Limb (tissue), 2 donors: ENCODE results near the gene HTRA3.
"Not testable (repeated sequence)": the region's sequence is repeated elsewhere in the genome, so short reads cannot be mapped to it uniquely, and the experiment has no call there.

Source experiments
- DNase-seq, 2 donors: peaks; one replicate each; pipeline ENCODE4 v3.0.0-alpha.2; 2016; ENCODE audit errors: extremely low spot score in 2 of 2

HTRA3 gene

DNA sequence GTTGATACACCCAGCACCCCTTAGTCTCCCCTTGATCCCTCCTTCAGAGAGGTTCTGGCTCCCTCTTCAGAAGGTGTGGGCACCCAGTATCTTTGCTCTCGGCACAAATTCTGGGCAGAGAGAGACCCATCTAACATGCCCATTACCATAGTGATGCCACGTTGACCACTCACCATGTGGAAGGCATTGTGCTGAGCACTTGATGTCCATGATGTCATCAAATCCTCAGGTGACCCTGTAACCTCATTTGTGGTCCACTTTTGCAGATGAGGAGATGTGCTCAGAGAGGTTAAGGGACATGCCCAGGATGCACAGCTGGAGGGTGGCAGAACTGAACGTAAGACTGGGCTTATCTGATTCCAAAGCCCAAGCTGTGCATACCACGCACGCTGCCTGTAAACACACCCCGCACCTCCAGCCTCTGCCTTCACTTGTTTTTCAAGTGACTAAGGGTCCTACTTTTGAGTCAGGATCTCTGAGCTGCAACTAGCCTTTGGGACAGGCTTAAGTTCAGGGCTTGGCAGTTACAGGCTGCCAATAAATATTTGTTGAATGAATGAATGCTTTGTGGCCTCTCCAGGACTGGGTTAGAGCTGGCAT is 55.2 kb downstream of the HTRA3 start:
- DNase-seq = no peak

GRCh38 chr4:8325291-8325973 is 55.9 kb downstream of the HTRA3 start:
- DNase-seq = no peak

DNA sequence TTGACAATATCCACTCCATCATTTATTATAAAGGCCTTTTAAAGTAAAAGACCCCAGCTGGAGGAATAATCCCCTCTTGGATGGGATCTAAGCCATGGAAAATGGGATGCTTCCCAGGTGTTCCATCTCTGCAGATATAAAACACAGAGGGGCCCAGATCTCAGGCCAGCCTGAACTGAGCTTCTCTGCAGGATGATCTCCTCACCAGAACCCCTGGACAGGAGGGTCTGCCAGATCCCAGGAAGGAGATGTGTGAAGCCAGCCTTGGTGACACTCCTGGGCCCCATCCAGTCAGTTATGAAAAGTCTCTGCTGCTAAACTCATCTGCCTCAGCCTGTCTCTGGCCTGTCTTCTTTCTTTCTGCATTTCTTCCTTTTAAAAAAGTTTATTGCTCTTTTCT is 56.7 kb downstream of the HTRA3 start:
- no peak for DNase-seq

GRCh38 chr4:8328456-8328855 is 58.9 kb downstream of the HTRA3 start:
- DNase-seq = no peak

GRCh38 chr4:8328866-8329559 is 59.5 kb downstream of the HTRA3 start:
- DNase-seq = peak in 1 of 2 donors; percentile 15

DNA sequence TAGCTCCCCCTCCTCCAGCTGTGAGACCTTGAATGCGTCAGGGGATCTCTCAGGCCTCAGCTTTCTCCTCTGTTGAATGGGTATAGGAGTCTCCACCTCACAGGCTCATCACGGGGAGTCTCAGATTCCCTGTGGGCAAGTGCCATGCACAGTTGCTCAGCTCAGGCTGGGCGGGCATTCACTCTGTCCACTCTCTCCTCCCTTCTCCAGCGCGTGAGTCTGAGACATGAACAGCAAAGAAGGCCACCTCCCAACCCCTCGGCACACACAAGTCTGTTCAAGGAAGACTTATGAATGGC is 60.0 kb downstream of the HTRA3 start:
- peak in 1 of 2 donors; percentile 11 for DNase-seq

DNA sequence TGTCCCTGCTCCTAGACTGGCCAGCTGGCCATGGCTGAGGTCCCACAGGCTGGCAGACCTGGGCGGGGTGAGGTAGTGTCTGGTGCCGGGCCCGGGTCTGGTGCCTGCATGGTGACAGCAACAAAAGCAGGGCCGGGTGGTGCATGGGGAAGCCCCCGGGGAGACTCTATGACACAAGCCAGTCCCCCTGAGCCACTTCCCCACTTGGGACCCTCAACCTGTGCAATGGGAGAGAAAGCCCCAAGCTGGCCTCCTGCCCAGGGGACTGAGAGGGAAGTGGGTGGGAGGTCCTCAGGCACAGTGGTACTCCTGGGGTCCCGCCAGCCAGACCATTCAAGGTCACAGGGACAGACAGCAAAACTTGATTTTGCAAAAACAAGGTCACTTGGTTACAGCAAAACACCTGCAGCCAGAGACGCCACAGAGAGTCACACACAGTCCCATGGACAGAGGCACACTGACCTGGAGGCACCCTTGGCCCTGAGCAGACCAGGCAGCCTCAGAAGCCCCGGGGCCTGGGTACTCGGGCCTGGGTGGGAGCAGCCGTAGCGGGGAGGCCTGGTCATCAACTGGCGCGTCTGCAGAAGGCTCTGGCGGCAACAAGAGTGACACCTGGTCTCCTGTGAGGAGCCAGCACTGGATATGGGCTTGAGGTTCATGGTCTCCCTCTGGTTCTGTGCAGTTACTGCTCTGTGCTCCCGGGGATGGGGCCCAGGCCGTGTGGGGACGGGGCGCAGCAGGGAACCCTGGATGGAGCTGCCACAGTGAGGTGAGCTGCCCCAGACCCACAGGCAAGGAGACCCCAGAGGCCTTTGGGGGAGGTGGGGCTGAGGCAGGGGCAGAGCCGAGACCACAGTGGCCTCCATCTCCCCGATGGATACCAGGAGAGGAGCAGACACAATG is 60.6 kb downstream of the HTRA3 start:
- peak in 1 of 2 donors; percentile 21 for DNase-seq

GRCh38 chr4:8330821-8331574 is 61.4 kb downstream of the HTRA3 start:
- DNase-seq = peak in 1 of 2 donors; percentile 24

DNA sequence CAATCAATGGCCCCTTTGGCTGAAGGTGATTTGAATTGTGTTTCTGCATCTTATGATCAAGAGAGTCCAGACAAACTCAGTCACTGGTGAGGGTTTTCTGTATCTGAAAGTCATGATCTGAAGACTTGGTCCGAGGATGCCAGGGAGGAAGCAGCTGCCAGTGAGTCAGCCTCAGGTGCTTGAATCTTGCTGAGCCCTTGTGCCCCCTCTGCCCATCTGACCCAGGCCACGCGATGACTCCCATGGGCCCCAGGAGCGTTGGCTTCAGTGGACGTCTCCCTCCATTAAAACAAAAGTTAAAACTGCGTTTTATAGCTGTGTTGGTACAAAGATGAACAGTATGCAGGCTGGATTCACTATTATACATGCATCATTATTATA is 62.0 kb downstream of the HTRA3 start:
- DNase-seq = no peak

DNA sequence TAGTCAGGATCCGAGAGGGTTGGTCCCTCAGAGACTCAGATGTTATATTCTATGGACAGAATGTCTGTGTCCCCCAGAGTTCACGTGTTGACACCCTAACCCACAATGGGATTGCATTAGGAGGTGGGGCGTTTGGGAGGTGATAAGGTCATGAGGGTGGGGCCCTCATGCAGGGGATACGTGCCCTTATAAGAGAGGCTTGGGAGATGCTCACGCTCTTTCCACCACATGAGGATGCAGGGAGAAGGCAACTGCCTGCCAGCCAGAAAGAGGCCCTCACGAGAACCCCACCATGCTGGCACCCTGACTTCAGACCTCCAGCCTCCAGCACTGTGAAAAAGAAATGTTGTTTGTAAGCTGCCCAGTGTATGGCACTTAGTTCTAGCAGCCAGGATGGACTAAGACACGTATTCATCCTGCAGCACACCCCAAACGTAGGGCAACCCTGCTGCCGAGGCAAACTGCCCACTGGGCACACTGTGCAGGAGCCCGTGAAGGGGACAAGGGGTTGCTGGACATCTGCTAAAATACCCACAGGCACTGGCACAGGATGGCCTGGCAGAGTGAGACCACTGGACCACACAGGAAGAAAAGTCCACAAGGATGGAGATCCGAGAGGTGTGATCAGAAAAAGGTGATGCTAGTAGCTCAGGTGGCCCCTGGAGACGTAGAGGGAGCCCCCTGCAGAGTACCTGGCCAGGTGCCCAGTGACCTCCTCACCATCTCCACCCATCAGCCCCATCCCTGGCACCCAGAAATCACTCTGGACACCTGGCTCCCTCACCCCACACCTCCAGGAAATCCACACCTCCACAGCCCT is 62.7 kb downstream of the HTRA3 start:
- DNase-seq = no peak

DNA sequence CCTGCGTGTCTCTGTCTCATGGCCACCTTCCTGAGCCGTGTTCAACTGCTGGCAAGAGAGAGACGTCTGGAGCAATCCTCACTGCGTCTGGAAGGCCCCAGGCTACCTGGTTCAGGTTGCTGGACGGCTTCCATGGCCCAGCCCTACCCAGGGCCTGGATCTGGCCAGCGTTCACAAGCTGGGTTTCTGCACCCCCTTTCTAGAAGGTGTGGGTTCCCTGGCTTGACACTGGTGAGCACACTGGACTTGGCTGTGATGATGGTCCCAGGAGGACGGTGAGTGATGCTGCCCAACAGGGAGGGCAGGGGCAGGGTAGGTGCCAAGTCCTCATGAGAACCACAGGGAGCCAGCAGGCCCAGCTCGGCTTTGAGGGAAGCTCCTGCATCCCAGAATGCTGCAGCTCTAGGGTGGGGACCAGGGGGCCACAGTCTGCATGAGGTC is 63.4 kb downstream of the HTRA3 start:
- DNase-seq = no peak

- DNase-seq = peak in 1 of 2 donors; percentile 8
Measured at GRCh38 chr4:8333726-8334460, 64.3 kb downstream of the HTRA3 start.

- DNase-seq = peak in 1 of 2 donors; percentile 9
Measured at GRCh38 chr4:8334786-8335460, 65.4 kb downstream of the HTRA3 start.

GRCh38 chr4:8335848-8336247 is 66.3 kb downstream of the HTRA3 start:
- no peak for DNase-seq

DNA sequence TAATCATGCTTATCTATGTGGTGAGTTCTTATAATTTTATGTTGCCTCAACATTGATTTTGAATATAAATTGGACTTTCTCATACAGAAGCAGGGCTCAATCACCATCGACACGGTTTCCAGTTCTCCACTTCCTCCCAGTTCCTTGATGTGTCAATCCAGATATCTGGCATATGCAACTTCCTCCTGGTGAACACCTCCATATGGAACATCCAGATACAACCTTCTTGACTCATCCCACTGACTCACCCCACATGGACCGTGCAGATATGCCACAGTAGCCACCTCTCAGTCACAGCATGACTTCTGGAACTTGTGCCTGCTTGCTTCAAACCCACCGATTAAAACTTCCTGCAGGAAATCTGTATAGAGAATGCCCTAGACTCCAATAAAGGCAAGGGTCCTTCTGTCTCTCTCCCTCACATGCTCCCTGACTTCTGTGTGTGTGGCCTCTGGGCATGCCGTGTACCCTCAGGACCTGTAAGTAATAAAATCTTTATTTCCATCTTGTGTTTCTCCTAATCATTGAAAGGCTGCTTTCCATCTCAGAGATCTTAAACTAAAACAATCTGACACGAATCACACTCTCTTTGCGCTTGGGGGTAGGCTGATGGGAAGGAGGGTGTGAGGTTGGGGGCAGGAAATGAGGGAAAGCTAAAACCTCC is 67.0 kb downstream of the HTRA3 start:
- DNase-seq = no peak

- DNase-seq = no peak
Measured at GRCh38 chr4:8338351-8338961, 68.9 kb downstream of the HTRA3 start.

DNA sequence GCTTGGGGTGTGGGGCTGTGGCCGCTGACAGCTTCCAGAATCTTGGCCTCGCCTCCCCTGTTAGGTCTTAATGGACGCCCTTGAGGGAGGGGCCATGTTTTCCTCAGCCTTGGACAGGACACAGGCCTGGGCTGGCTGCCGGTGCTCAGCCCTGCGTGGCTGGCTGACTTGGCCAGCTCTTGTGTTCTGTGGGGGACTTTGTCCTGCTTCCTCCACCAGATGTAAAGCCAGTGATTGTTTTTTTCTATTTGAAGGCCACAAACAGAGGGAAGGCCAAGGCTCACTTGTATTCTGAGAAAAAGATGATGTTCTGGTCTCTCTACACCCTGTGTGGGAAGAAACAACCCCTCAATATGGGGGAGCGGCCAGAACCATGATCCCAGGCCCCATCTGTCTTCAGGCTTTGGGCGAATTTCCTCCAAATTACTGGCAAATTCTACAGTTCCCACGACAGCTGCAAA is 71.3 kb downstream of the HTRA3 start:
- DNase-seq = peak; percentile 60 to 82

GRCh38 chr4:8341281-8341680 is 71.7 kb downstream of the HTRA3 start:
- not testable (repeated sequence) for DNase-seq
